Activated CD8-positive, alpha-beta memory T cell treated with anti-CD3 and anti-CD28 coated beads, Interleukin-2, amount 50 U/mL, for 24 hours (primary cell): ENCODE data around the gene ELFN1.

Experiments
- DNase-seq: peaks from one replicate; pipeline ENCODE4 v3.0.0-alpha.2; 2020; ENCODE audit errors: extremely low read depth

The ELFN1 gene

DNA sequence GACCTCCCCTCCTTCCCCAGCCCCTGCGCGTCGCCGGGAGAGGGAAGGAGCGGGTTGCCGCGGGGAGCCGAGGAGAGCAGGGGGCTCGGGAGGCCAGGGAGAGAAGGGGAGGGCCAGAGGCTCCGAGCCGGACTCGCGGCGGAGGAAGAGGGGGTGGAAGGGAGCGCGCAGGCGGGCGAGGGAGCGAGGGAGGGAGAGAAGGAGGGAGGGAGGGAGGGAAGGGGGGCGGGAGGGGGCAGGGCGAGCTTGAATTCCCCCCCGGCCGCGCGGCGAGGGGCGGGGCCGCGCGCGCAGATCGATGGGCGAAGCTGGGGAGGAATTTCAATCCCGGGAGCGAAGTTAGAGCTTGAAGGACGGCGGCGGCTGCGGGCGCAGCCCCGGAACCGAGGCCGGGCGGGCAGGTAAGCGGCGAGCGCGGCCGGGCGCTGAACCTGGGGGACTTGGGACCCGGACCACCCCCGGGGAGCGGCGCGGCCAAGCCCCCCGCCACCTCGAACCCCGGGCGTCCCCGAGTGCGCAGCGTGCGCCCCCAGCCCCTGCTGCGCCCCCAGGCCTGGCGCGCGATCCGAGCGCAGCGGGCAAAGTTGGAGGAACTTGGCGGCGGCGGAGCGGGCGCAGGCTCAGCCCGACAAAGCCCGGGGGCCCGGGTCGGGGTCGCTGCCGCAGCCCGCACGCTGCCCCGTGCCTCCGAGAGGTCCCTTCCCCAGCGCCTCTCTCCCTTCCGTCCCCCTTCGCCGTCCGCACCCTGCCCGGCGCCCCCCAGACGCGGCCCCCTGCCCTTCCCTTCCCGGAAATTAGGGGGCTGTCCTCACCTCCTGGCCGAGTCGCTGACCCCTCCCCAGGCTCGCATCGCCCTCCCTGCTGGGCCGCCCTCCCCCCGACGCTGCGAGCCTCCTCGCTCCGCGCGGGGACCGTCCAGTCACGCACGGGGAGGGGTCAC is at the start of gene ELFN1:
Gene ELFN1 (plus strand): TSS at position 324 of the 940 bp plus-strand sequence. CDS start 74,320 bp downstream, outside the sequence.
- no peak for DNase-seq

- DNase-seq, result no peak
These were observed 49.2 kb upstream of the ELFN1 start for GRCh38 chr7:1620835-1621234.

- no peak for DNase-seq
These were observed 48.4 kb upstream of the ELFN1 start for GRCh38 chr7:1621718-1622117.

DNA sequence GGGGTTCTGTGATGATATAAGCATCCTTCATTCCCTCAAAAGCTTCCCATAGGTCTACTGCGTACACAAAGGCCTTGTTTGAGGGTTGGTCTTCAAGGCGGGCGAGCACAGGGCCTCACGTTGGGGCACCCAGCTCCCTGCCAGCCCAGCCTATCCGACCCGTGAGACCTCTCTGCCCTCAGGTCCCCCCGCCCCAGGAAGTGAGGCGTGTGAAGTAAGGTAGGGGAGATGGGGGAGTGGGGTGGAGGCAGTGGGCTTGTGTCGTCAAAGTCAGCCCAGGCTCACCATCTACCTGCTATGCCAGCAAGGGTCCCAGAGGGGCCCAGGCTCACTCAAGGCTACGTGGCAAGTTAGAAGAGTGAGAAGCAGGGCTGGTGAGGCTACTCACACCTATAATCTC is 47.6 kb upstream of the ELFN1 start:
- DNase-seq, result no peak

DNA sequence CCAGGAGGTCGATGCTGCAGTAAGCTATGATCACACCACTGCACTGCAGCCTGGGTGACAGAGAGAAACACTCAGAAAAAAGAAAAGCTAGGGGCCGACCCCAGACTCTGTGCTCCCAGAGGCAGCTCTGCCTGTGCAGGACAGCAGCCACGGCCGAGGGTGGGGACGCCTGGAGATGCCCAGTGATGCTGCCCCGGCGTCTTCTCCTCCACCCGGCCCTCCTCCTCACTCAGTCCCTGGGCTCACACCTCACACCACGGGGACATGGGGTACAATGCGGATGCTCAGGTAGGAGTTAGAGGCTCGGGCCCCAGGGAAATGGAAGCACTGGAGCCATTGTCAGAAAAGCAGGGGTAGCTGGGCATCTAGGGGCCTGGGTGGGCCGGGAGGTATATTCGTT is 46.3 kb upstream of the ELFN1 start:
- no peak for DNase-seq

DNA sequence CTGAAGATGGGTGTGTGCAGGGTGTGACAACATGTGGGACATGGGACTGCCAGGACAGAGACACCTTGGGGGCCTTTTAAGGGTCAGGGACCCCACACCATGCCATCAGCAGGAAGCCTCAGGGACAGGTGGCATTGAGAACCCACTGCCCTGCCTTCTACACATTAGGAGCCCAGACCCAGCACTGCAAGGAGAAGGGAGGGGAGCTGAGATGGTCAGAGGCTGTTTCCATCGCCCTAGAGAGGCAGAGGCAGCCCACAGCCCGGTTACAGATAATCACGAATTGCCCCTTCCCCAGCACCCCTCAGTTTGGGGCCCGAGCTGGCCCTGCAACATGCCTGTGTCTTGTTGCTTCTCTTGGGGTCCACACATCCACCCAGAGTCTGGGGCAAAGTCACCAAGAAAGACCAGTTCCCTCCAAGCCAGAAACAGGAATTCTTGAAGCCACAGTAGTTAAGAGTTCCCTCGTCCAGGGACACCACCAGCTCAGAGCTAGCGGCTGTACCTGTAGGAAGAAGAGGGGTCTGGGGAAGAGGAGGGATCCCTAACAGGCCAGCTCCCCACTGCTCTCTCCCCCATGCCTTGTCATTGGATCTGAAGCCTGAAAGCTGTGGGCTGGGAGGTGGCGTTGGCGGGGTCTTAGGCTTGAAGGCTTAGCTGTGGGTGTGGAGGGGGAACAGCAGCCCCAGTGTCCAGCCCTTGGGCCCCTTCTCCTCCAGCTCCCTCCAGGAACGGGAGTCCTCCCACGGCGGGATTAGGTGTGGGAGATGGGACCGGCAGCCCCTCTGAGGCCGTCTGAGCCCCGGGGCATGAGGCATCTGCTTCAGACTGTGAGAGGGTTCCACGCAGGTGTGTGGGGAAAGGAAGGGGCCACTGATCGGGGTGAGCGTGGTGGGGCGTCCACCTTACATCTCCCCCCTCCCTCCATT is 44.8 kb upstream of the ELFN1 start:
- DNase-seq, result no peak

DNA sequence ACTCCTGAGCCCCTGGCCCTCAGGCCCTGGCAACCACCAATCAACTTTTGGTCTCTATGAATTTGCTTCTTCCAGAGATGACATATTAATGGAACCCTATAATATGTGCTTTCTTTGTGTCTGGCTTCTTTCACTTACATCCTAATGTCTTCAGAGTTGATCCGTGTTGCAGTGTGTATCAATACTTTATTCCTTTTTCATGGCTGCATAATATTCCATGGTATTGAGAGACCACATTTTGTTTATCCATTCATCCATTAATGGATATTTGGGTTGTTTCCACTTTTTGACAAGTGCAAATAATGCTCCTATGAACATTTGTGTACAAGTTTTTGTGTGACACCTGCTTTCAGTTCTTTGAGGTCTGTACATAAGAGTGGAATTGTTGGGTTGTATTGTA is 43.3 kb upstream of the ELFN1 start:
- DNase-seq, result no peak

- no peak for DNase-seq
These were observed 39.3 kb upstream of the ELFN1 start for GRCh38 chr7:1630700-1631336.

DNA sequence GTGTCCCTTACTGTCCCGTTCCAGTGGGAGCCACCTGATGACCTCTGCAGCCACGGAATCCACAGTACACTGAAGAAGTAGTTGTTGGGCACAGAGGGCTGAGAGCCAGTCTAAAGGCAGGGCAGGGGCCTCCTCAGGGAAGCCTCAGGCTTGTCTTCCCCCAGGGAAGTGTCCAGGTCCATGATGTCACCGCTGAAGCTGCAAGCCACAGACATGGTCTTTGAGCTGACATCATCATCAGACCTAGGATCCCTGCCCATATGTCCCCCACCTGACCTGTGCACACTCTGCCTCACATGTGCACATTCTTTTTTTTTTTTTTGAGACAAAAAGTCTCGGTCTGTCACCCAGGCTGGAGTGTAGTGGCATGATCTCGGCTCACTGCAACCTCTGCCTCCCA is 38.4 kb upstream of the ELFN1 start:
- DNase-seq, result no peak

- no peak for DNase-seq
These were observed 37.6 kb upstream of the ELFN1 start for GRCh38 chr7:1632506-1632905.

DNA sequence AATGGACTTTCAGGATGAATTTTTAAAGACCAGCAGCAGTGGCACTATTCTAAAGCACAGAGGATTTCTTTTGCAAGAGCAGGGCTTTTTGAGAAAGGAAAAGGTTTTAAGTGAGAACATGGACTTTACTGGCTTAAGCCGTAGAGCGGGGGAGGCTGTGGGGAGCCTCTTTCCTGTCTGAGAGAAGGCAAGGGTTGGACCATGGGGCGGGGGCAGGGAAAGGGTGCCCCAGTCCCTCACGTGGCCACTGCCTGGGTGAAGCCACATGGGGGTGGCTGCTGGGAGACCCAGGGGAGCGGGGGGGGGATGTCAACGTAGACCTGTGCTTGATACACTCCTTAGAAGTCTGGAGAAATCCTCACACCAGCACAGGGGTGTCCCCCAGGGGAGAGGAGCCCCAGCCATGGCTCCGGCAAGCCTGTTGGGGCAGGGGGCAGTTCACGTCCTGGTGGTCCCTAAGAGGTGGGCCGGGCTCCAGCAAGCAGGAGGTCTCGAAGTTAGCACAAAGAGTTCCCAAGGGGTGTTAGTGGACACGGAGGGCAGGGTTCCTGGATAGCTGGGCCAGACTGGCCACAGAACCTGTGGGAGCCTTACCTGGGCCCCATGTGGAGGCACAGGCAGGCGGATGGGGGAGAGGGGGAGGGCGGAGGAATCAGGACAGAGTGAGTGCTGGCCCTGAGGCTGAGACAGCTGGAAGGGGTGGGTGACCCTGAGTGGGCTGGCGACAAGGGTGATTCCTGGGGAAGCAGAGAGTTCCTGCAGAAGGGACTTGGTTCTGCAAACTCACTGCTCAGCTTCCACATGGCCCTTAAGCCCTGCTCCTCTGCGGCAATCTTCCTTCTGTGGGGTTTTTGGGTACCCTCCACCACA is 36.9 kb upstream of the ELFN1 start:
- DNase-seq, result no peak

DNA sequence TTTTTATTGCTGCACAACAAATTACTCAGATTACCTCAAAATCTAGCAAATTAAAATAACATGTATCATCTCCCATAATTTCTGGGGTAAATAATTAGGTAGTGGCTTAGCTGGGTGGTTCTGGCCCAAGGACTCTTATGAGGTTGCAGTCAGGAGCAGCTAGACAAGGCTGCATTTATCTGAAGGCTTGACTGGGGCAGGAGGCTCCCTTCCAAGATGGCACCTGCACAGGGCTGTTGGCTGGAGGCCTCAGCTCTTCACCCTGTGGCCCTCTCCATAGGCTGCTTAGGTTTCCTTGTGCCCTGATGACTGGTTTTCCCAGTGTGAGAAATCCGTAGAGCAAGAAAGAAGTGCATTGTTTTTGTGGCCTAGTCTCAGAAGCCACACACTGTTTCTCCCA is 34.7 kb upstream of the ELFN1 start:
- DNase-seq, result no peak

GRCh38 chr7:1637155-1637554 is 32.9 kb upstream of the ELFN1 start:
- no peak for DNase-seq

- no peak for DNase-seq
These were observed 31.8 kb upstream of the ELFN1 start for GRCh38 chr7:1638215-1638661.

GRCh38 chr7:1639071-1639470 is 31.0 kb upstream of the ELFN1 start:
- no peak for DNase-seq

DNA sequence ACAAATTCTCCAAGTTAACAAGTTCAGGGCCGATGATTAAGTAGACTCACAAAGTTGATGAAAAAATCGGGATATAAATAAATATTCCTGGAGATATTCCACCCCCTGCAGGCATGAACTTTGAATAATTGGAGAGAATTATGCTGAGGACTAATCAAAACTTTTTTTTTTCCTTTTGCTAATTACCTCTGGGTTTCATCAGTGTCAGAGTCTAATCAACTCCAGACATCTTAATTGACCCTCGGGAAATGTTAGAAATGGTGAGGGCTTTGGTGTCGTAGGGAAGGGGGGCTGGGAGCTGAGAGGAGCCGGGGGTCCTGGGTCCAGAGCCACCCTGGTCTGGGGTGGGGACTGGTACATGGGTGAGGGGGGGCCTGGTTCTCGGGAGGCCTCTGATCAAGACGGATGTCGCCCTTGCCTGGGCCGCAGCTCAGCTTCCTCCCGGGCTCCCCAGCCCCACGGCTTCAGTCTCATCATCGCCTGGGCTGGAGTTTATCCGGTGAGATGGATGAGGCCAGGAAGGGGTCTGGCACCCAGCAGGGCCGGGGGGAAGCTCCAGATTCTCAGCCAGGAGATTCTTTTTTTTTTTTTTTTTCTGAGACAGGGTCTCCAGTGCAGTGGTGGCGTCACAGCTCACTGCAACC is 30.4 kb upstream of the ELFN1 start:
- no peak for DNase-seq

GRCh38 chr7:1640376-1641172 is 29.5 kb upstream of the ELFN1 start:
- DNase-seq, result no peak

DNA sequence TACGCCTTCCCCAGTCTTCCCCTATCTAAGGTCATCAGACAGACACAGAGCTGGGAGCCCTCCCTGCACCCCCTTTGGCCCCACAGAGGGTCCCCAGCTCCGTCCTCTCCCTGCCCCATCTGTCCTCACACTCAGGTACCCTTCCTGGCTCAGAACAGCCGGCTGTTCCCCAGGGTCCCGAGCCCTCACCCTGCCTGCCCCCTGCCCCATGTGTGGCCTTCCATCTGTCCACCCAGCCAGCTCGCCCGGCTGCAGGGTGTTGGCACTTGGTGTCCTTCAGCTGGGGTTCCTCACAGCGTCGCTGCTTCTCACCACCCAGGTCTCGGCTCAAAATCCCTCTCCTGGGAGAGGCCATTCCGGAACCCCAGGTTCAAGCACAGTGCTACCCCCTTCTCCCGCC is 28.9 kb upstream of the ELFN1 start:
- no peak for DNase-seq

- no peak for DNase-seq
These were observed 28.3 kb upstream of the ELFN1 start for GRCh38 chr7:1641661-1642260.
